ENCODE data around the gene HS1BP3.

DNA sequence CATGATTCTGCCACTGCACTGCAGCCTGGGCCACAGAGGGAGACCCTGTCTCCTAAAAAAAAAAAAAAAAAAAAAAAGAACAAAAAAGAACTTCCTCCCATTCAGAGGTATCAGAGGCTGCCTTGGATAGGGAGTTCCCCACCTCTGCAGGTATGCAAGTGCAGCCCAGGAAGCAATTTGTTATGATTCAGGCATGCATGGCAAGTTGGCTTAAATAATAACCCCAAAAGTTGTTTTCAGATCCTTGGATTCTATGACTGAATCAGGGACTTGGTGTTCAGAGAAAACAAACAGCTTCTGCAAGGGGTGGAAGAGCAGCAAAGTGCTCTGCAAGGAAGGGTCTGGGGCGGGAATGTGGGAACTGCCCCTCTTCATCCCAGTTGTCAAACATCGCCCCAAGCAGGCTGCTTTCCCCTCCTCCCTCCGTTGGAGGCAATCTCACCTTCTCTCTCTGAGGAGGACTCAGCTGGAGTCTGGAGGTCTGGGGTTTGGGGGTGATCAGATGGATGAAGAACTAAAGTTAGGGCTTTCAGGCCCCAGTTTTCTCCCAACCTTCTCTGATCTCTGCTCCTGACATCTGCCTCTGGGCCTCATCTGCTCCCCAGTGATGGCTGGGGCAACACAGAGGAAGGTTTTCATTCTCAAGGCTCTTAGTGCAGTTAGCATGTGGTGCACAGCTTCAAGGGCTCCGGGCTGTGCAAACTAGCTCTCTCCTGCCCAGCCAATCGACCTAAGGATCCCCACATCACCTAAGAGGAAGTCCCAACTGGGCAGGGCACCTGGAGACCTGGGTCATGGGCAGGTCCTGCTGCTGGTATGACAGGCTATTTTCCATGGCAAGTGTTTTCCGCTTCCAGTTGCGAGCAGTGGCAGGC, 12.5 kb upstream of the HS1BP3 start:
- TF ChIP-seq ZNF326 (CRISPR knock-in tag; IDR thresholded peaks at IDR 0.05; ENCODE audit: borderline replicate concordance) (no peak), ZNF24 (IDR thresholded peaks at IDR 0.05) (no peak), EZH2 (conservative IDR thresholded peaks at IDR 0.05; ENCODE audit: low read depth, low read length) (no peak), NFRKB (IDR thresholded peaks at IDR 0.05) (no peak), JUNB (CRISPR knock-in tag; IDR thresholded peaks at IDR 0.05; ENCODE audit: borderline replicate concordance) (no peak), DPF2 (CRISPR knock-in tag; IDR thresholded peaks at IDR 0.05; ENCODE audit: borderline replicate concordance, low read depth) (no peak), HDAC2 (CRISPR knock-in tag; IDR thresholded peaks at IDR 0.05) (no peak), YY1 (IDR thresholded peaks at IDR 0.05; ENCODE audit: insufficient read depth, insufficient replicate concordance, low read depth, low read length) (no peak), HNRNPL (IDR thresholded peaks at IDR 0.05; ENCODE audit: low read depth, low read length) (no peak)
- TF ChIP-seq, protein P1, sequence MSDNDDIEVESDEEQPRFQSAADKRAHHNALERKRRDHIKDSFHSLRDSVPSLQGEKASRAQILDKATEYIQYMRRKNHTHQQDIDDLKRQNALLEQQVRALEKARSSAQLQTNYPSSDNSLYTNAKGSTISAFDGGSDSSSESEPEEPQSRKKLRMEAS (IDR thresholded peaks at IDR 0.05) = no peak
- TF ChIP-seq, protein P2, sequence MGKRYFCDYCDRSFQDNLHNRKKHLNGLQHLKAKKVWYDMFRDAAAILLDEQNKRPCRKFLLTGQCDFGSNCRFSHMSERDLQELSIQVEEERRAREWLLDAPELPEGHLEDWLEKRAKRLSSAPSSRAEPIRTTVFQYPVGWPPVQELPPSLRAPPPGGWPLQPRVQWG (CRISPR knock-in tag; IDR thresholded peaks at IDR 0.05; ENCODE audit: borderline replicate concordance, low read depth) = no peak

Data from HepG2 (cell line).